Epithelial cell of esophagus (primary cell): ENCODE results near the gene FSCN2.

Source experiments
- DNase-seq: peaks from one replicate; pipeline ENCODE4 v3.0.0; 2010; ENCODE audit warnings: low read depth
- H3K4me3 ChIP-seq: 2 replicates; pipeline ENCODE4 v1.5.1; 2011; ENCODE audit warnings: mild to moderate bottlenecking, low read length, control low read depth
- TF ChIP-seq, protein P1 (sequence below): IDR thresholded peaks from 2 replicates; pipeline ENCODE4 v1.5.1; 2011; ENCODE audit warnings: low read depth, mild to moderate bottlenecking, low read length, control low read depth, inconsistent platforms; ENCODE audit not compliant: insufficient read depth; ENCODE audit errors: missing control alignments

FSCN2 gene

DNA sequence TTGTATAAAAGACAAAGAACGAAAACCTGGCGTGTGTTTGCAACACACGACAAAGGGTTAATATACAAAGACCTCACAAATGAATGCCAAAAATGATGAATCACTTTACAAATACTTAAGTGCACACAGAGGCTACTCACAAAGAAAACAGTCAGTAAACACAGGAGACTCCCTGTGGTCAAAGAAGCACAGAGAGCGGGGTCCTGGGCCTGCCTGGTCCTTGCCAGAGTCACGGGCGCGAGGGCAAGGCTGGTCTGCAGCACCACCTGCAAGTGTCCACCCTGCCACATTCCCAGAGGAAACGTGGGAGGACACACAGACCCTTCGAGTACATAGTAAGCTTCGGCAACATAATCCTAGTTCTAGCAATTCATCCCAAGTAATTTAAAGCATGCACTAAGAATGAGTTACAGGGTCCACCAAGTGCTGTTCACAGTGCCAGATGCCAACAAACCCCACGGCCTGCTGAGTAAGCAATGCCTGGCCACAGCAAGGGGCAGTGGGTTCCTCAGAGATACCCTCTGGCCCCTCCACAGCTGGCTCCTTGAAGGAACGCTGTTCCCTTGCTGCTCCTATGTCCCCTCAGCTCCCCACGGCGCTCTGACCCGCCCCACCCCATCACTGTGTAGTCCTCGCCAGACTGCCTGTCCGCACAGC, 48.6 kb downstream of the FSCN2 start:
- DNase-seq: peak; percentile 63
- TF ChIP-seq, protein P1, sequence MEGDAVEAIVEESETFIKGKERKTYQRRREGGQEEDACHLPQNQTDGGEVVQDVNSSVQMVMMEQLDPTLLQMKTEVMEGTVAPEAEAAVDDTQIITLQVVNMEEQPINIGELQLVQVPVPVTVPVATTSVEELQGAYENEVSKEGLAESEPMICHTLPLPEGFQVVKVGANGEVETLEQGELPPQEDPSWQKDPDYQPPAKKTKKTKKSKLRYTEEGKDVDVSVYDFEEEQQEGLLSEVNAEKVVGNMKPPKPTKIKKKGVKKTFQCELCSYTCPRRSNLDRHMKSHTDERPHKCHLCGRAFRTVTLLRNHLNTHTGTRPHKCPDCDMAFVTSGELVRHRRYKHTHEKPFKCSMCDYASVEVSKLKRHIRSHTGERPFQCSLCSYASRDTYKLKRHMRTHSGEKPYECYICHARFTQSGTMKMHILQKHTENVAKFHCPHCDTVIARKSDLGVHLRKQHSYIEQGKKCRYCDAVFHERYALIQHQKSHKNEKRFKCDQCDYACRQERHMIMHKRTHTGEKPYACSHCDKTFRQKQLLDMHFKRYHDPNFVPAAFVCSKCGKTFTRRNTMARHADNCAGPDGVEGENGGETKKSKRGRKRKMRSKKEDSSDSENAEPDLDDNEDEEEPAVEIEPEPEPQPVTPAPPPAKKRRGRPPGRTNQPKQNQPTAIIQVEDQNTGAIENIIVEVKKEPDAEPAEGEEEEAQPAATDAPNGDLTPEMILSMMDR: no peak
- H3K4me3 ChIP-seq: no peak overlapping the region

DNA sequence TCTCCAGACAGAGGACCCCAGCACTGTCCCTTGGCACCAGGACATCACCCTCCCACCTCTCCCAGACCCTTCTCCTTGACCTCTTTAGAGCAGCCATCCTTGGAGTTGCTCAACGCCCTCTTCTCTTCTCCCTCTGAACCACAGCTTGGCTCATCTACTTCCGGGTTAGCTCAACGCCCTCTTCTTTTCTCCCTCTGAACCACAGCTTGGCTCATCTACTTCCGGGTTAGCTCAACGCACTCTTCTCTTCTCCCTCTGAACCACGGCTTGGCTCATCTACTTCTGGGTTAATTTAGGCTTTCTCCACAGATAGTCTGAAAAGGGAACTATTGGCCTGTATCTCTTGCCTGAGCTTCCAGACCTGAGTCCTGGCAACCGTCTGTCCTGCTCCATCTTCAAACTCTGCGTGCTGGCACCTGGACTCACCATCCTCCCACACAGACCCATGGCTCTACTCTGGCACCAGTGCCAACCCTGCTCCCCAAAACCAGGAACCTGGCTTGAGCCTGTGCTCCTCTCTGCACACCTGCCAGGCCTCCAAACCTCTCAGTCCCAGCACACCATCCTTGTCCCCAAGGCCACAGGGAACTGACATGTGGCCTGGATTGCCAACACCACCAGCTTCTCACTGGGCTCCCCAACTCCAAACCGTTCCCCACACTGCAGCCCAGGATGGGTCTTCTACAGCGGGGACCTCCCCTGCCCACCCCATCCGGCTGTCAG, 49.3 kb downstream of the FSCN2 start:
- peak; percentile 36 for DNase-seq
- H3K4me3 ChIP-seq: no peak overlapping the region
- TF ChIP-seq, protein P1: no peak

DNA sequence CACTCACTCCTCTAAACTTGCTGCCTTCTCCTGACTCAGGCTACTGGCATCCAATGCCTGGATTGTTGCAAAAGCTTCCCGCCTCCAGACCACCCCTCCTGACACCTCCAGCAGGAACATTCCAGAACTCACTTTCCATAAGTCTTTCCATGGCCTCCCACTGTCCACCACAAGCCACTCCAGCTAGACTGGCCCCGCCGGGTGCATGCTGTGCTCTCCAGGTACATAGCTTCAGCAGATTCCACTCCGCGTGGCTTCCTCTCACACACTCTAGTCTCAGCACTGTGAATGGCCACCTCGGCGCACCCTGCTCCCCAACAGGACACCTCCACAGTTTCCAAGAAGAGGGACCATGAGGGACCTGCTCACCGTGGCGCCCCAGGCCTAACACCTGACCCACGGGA, 49.9 kb downstream of the FSCN2 start:
- peak; percentile 61 for DNase-seq
- no peak overlapping the region for H3K4me3 ChIP-seq
- TF ChIP-seq, protein P1: no peak

DNA sequence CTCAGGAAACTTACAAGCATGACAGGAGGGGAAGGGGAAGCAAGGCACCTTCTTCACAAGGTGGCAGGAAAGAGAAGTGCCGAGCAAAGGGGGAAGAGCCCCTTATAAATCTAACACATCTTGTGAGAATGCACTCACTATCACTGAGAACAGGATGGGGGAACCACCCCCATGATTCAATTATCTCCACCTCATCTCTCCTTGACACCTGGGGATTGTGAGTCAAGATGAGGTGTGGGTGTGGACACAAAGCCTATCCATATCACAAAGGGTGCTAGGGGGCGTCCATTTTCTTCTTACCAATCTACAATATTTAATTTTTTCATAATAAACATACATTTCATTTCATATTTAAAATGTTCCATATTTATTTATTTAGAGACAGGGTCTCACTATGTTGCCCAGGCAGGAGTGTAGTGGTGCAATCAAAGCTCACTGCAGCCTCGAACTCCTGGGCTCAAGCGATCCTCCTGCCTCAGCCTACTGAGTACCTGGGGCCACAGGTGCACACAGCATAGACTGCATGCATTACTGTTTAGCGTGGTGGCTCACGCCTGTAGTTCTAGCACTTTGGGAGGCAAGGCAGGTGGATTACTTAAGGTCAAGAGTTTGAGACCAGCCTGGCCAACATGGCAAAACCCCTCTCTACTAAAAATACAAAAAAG, 50.5 kb downstream of the FSCN2 start:
- peak; percentile 75 for DNase-seq
- no peak overlapping the region for H3K4me3 ChIP-seq
- TF ChIP-seq, protein P1: no peak

DNA sequence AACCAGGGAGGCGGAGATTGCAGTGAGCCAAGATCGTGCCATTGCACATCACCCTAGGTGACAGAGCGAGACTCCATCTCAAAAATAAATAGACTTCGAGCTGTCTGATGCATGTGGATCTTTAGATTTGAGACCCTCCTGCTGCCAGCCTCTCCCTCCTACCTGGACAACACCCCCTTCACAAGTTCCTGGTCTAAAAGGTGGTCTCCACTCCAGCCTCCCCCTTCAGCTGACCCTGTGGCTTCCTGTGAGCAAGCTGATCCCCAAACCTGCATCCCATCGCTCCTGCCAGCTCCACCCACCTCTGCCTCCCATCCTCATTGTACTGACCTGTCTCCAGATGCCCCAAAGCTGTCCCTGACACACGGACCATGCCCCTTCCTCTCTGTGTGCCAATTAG, 51.1 kb downstream of the FSCN2 start:
- TF ChIP-seq, protein P1: no peak
- no peak for DNase-seq
- H3K4me3 ChIP-seq: no peak overlapping the region

DNA sequence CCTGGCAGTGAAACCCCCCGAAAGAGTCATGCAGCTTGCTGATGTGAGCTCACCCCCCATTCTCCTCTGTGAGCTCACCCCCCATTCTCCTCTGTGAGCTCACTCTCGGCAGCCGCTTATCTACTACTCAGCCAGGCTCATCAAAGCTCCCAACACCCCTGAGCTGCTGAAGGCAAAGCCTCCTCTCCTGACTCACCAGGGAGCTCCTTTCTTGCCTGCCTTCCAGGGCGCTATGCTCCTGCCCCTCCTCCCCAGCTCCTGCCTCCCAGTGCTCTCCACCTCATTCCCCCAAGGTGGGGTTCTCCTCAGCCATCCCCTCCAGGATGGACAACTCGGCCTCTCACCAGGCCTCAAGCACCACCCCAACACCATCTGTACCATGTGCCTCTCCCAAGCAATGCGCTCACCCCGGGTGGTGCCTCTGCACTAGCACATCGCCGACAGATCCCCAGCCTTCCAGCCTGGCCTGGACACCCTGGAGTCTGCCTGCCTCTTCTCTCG, 51.7 kb downstream of the FSCN2 start:
- DNase-seq: peak; percentile 45
- no peak overlapping the region for H3K4me3 ChIP-seq
- TF ChIP-seq, protein P1: no peak
